Peyer's patch (tissue), 4 donors: ENCODE data around the gene RBBP9. TPM values are rescaled to one million over a fixed set of nuclear protein-coding genes. Genes with fewer than 3 reads are reported as not detected.
"Not testable (repeated sequence)": the region's sequence is repeated elsewhere in the genome, so short reads cannot be mapped to it uniquely, and the experiment has no call there.

ENCODE experiments used
- DNase-seq, 3 donors: peaks; one replicate each; pipeline ENCODE4 v3.0.0-alpha.2; 2017 to 2019
- H3K27ac ChIP-seq, 4 donors: fragments of 200-600 bp; sonication (generic); one replicate each; pipeline ENCODE4 v1.5.1; 2016 to 2019
- H3K27me3 ChIP-seq, 2 donors: fragments of 200-600 bp; sonication (generic); one replicate each; pipeline ENCODE4 v1.5.1; 2019
- H3K36me3 ChIP-seq, 3 donors: fragments of 200-600 bp; sonication (generic); one replicate each; pipeline ENCODE4 v1.5.1; 2016 to 2019
- H3K4me1 ChIP-seq, 4 donors: fragments of 200-600 bp; sonication (generic); one replicate each; pipeline ENCODE4 v1.5.1; 2016 to 2019
- H3K4me3 ChIP-seq, 4 donors: fragments of 200-600 bp; sonication (generic); 1 replicate in 3 of 4; 2 replicates in 1 of 4; pipeline ENCODE4 v1.5.1; 2016 to 2019; ENCODE audit warnings: mild to moderate bottlenecking in 1 of 4
- H3K9me3 ChIP-seq, 4 donors: fragments of 200-600 bp; sonication (generic); one replicate each; pipeline ENCODE4 v1.5.1; 2016 to 2019; ENCODE audit warnings: mild to moderate bottlenecking in 1 of 4
- CTCF ChIP-seq, 6 experiments: fragments of 450-650 bp in 4 of 6; fragments of 200-600 bp in 2 of 6; sonication (generic) in 1 of 6; IDR thresholded peaks; one replicate each; pipeline ENCODE4 v1.5.1; 2017 to 2019; ENCODE audit warnings: antibody characterized with exemption in 6 of 6, mild to moderate bottlenecking in 3 of 6, moderate library complexity in 1 of 6
- POLR2A ChIP-seq, 2 donors: fragments of 450-650 bp; IDR thresholded peaks; one replicate each; pipeline ENCODE4 v1.5.1; 2017; ENCODE audit warnings: antibody characterized with exemption in 2 of 2, mild to moderate bottlenecking in 2 of 2, moderate library complexity in 2 of 2
- total RNA-seq, 4 donors: library from RNA; depleted of rRNA; stranded (reverse); fragments of >200 nt; gene quantifications; one replicate each; pipeline ENCODE4 v1.1.0, GENCODE V29; 2016

Gene RBBP9
- total RNA-seq, 4 donors from 2014 or later, result 6.2 to 14.9 (median 12.8) TPM

GRCh38 chr20:18504479-18505060, 7.5 kb upstream of the RBBP9 start:
- H3K9me3 ChIP-seq, result no peaks in the 10 kb centered on the region
- no peaks in the 10 kb centered on the region for H3K27me3 ChIP-seq
- DNase-seq, result no peak
- no peak for TF ChIP-seq POLR2A (IDR thresholded peaks at IDR 0.05)
- no peak for TF ChIP-seq CTCF (IDR thresholded peaks at IDR 0.05)
- H3K4me3 ChIP-seq, result no peak overlapping the region
- H3K27ac ChIP-seq, result no peak overlapping the region
- H3K36me3 ChIP-seq, result no peaks in the 10 kb centered on the region
- peaks cover 0 to 9% (median 0%) of the 10 kb centered on the region in 4 donors for H3K4me1 ChIP-seq

- H3K4me3 ChIP-seq, DNase-seq, H3K36me3 ChIP-seq, H3K9me3 ChIP-seq, H3K4me1 ChIP-seq, H3K27me3 ChIP-seq, H3K27ac ChIP-seq: not testable (repeated sequence)
These were observed 4.6 kb upstream of the RBBP9 start for GRCh38 chr20:18501672-18502071.

DNA sequence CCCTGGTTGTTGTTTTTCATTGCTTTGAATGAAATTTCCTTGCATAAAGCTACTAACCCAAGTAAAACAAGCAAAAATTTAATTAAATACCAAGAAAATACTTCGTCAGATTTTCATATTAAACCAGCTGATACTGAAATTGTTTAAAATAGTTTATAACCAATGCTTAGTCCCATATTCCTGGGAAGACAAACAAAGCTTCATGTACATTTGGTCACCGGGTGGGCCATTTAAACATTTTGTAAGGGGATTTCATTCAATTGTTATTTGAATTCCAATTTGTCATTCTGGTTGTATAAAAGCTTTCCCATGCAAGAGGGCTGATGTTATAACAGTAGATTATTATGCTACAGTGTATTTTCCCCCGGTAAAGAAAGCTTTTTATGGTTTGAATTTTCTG, 578 bp upstream of the RBBP9 start:
- Histone ChIP-seq H3K27me3 (no peaks in the 10 kb centered on the region), H3K27ac (peak overlapping the region in 1 of 4 donors; percentile 48), H3K9me3 (no peaks in the 10 kb centered on the region), H3K36me3 (peaks cover 0 to 9% (median 0%) of the 10 kb centered on the region in 3 donors), H3K4me1 (peaks cover 0 to 8% (median 2%) of the 10 kb centered on the region in 4 donors), H3K4me3 (no peak overlapping the region)
- no peak for TF ChIP-seq POLR2A (IDR thresholded peaks at IDR 0.05)
- no peak for TF ChIP-seq CTCF (IDR thresholded peaks at IDR 0.05)
- no peak for DNase-seq

DNA sequence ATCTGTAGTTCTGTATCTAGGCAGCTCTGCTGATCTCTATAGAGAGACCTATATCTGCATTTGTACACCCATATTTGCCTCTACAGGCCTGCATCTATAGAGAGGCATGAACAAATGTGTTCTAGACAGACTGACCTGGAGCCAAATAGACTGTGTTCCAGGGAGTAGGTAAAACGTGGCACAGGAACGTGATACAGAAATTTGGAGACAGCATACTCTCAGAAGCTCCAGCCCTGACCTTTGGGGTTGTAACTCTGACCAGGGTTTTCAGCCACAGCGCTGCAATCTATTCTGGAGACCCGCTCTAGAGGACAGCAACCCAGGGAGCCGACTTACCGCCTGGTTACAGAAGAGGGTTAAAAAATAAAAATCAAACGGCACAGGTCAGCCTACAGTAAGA, 983 bp downstream of the RBBP9 start:
- peak overlapping the region in 2 of 4 donors; percentile 74 to 77 for H3K4me3 ChIP-seq
- DNase-seq, result no peak

GRCh38 chr20:18488301-18488700, 8.7 kb downstream of the RBBP9 start:
- H3K36me3 ChIP-seq, result peaks cover 0 to 61% (median 0%) of the 10 kb centered on the region in 3 donors

More for the DNA sequence above, 983 bp downstream of the RBBP9 start:
- Histone ChIP-seq H3K4me1 (peaks cover 0 to 8% (median 2%) of the 10 kb centered on the region in 4 donors), H3K27ac (no peak overlapping the region), H3K9me3 (no peaks in the 10 kb centered on the region), H3K27me3 (no peaks in the 10 kb centered on the region), H3K36me3 (peaks cover 0 to 16% (median 0%) of the 10 kb centered on the region in 3 donors)
- TF ChIP-seq CTCF (IDR thresholded peaks at IDR 0.05), result no peak
- no peak for TF ChIP-seq POLR2A (IDR thresholded peaks at IDR 0.05)

More at GRCh38 chr20:18488301-18488700, 8.7 kb downstream of the RBBP9 start:
- no peak for DNase-seq
- H3K27ac ChIP-seq, result no peak overlapping the region
- TF ChIP-seq POLR2A (IDR thresholded peaks at IDR 0.05) (no peak), CTCF (IDR thresholded peaks at IDR 0.05) (no peak)
- H3K4me3 ChIP-seq, result no peak overlapping the region
- H3K4me1 ChIP-seq, result no peaks in the 10 kb centered on the region
- H3K27me3 ChIP-seq, result no peaks in the 10 kb centered on the region
- H3K9me3 ChIP-seq, result no peaks in the 10 kb centered on the region
